Measurements from ENCODE around the gene HRG.

The HRG gene

GRCh38 chr3:186639778-186640472 is 25.9 kb upstream of the HRG start, which contains the start of gene FETUB:
TSS of gene FETUB (plus strand) at chr3:186640399. CDS start at chr3:186640461, 62 bp downstream.
- DNase-seq: no peak

GRCh38 chr3:186640473-186640818 is 25.4 kb upstream of the HRG start:
- no peak for DNase-seq

- no peak for DNase-seq
These were observed 24.9 kb upstream of the HRG start for GRCh38 chr3:186640929-186641328.

GRCh38 chr3:186642014-186642413 is 23.8 kb upstream of the HRG start:
- no peak for DNase-seq

- peak; percentile 34 for DNase-seq
These were observed 22.3 kb upstream of the HRG start for GRCh38 chr3:186643493-186643892.

GRCh38 chr3:186644683-186645082 is 21.1 kb upstream of the HRG start:
- no peak for DNase-seq

GRCh38 chr3:186646106-186646505 is 19.7 kb upstream of the HRG start:
- DNase-seq: no peak

- no peak for DNase-seq
These were observed 19.0 kb upstream of the HRG start for GRCh38 chr3:186646841-186647240.

GRCh38 chr3:186648851-186649250 is 17.0 kb upstream of the HRG start:
- DNase-seq: no peak

- no peak for DNase-seq
These were observed 14.1 kb upstream of the HRG start for GRCh38 chr3:186651678-186652215.

GRCh38 chr3:186653080-186653707 is 12.6 kb upstream of the HRG start:
- no peak for DNase-seq

- peak; percentile 6 for DNase-seq
These were observed 11.8 kb upstream of the HRG start for GRCh38 chr3:186653984-186654383.

- no peak for DNase-seq
These were observed 2.3 kb upstream of the HRG start for GRCh38 chr3:186663361-186664118.

- no peak for DNase-seq
These were observed 1.7 kb upstream of the HRG start for GRCh38 chr3:186664119-186664495.

GRCh38 chr3:186664506-186664905 is 1.3 kb upstream of the HRG start:
- DNase-seq: no peak

- no peak for DNase-seq
These were observed 2.6 kb downstream of the HRG start for GRCh38 chr3:186668426-186668825.

GRCh38 chr3:186669378-186670084 is 3.7 kb downstream of the HRG start:
- DNase-seq: no peak

GRCh38 chr3:186670155-186670554 is 4.3 kb downstream of the HRG start:
- no peak for DNase-seq

GRCh38 chr3:186671051-186671450 is 5.2 kb downstream of the HRG start:
- DNase-seq: no peak

- DNase-seq: no peak
These were observed 12.8 kb downstream of the HRG start for GRCh38 chr3:186678604-186679003.

GRCh38 chr3:186679151-186679550 is 13.3 kb downstream of the HRG start:
- DNase-seq: no peak

GRCh38 chr3:186680869-186681268 is 15.1 kb downstream of the HRG start:
- no peak for DNase-seq

- no peak for DNase-seq
These were observed 17.0 kb downstream of the HRG start for GRCh38 chr3:186682812-186683211.

Data from hematopoietic multipotent progenitor cell treated with erythropoietin and hydrocortisone succinate and interleukin-3 and kit ligand, for 4 days (in vitro differentiated cells).